H1 (cell line): ENCODE measurements around the gene NAALADL1. TPM values are rescaled to one million over a fixed set of nuclear protein-coding genes. Genes with fewer than 3 reads are reported as not detected.

Experiments
- CTCF ChIA-PET: fragments of 300-600 bp; sonication (Branson Sonifier 250); formaldehyde crosslinking; loops from one replicate; lab custom pipeline; 2021; ENCODE audit not compliant: partially characterized antibody; lab: Charles Lee
- POLR2A ChIA-PET: fragments of 300-600 bp; sonication (Branson Sonifier 250); formaldehyde crosslinking; loops from one replicate; lab custom pipeline; 2021; ENCODE audit warnings: inconsistent platforms; ENCODE audit not compliant: partially characterized antibody; lab: Charles Lee
- DNase-seq, 2 experiments: peaks; one replicate each; pipeline versions ENCODE4 v3.0.0 to v3.0.0-alpha.2; 2010 to 2022; ENCODE audit warnings: low spot score in 2 of 2, low read depth in 1 of 2, mixed read lengths in 1 of 2
- FAIRE-seq: peaks from 2 replicates; lab custom pipeline; 2011; peaks lifted over from hg19 to GRCh38; lab: Jason Lieb, UNC
- H2AFZ ChIP-seq: 2 replicates; pipeline ENCODE4 v1.8.1; 2012; ENCODE audit warnings: low read length, inconsistent platforms
- H2AK5ac ChIP-seq: 2 replicates; pipeline ENCODE4 v1.6.1; 2013; ENCODE audit warnings: low read depth, low read length
- H2BK120ac ChIP-seq: replicated peaks from 2 replicates; pipeline ENCODE3; 2013; ENCODE audit warnings: low read depth, low read length, inconsistent platforms
- H2BK12ac ChIP-seq: 2 replicates; pipeline ENCODE4 v1.6.1; 2013; ENCODE audit warnings: low read depth, low read length
- H2BK15ac ChIP-seq: 2 replicates; pipeline ENCODE4 v1.6.1; 2013; ENCODE audit warnings: low read length
- H2BK20ac ChIP-seq: 2 replicates; pipeline ENCODE4 v1.6.1; 2013; ENCODE audit warnings: low read length
- H2BK5ac ChIP-seq: 2 replicates; pipeline ENCODE4 v1.6.1; 2013; ENCODE audit warnings: low read depth, low read length
- H3K14ac ChIP-seq: 2 replicates; pipeline ENCODE4 v1.6.1; 2013; ENCODE audit warnings: inconsistent platforms; ENCODE audit not compliant: insufficient read length
- H3K18ac ChIP-seq: 2 replicates; pipeline ENCODE4 v1.6.1; 2013; ENCODE audit warnings: low read length; ENCODE audit errors: extremely low read depth
- H3K23ac ChIP-seq: 2 replicates; pipeline ENCODE4 v1.6.1; 2013; ENCODE audit warnings: inconsistent platforms; ENCODE audit not compliant: insufficient read length
- H3K23me2 ChIP-seq: 2 replicates; pipeline ENCODE4 v1.6.1; 2013; ENCODE audit warnings: low read depth, low read length
- H3K27ac ChIP-seq: 2 replicates; pipeline ENCODE4 v1.6.1; 2011; ENCODE audit warnings: low read depth, low read length, inconsistent platforms
- H3K27me3 ChIP-seq, 4 experiments: replicated peaks in 1 of 4; 1 replicate in 1 of 4; 2 replicates in 3 of 4; pipeline versions ENCODE4 v1.6.1 to v1.8.1; 2011 to 2013; ENCODE audit warnings: low read length in 3 of 4, mild to moderate bottlenecking in 3 of 4, inconsistent platforms in 2 of 4, mixed read lengths in 2 of 4, moderate library complexity in 1 of 4; ENCODE audit not compliant: control insufficient read depth in 3 of 4, insufficient read depth in 3 of 4; ENCODE audit errors: extremely low read depth in 1 of 4
- H3K36me3 ChIP-seq, 4 experiments: 2 replicates each; pipeline versions ENCODE4 v1.6.1 to v1.8.1; 2011 to 2013; ENCODE audit warnings: mild to moderate bottlenecking in 4 of 4, low read length in 3 of 4, moderate library complexity in 2 of 4, control low read depth in 1 of 4, inconsistent platforms in 1 of 4; ENCODE audit not compliant: insufficient read depth in 4 of 4, control insufficient read depth in 2 of 4
- H3K4ac ChIP-seq: replicated peaks from 2 replicates; pipeline ENCODE3; 2013; ENCODE audit warnings: low read length, low read depth, mixed read lengths, inconsistent platforms; ENCODE audit not compliant: insufficient read length
- H3K4me1 ChIP-seq, 4 experiments: replicated peaks in 1 of 4; 1 replicate in 1 of 4; 2 replicates in 3 of 4; pipeline versions ENCODE4 v1.6.1 to v1.8.1; 2011 to 2013; ENCODE audit warnings: low read length in 3 of 4, inconsistent platforms in 2 of 4, mixed read lengths in 1 of 4; ENCODE audit not compliant: insufficient read depth in 4 of 4, control insufficient read depth in 3 of 4
- H3K4me2 ChIP-seq, 2 experiments: 2 replicates each; pipeline versions ENCODE4 v1.6.1 to v1.8.1; 2011 to 2013; ENCODE audit warnings: low read depth in 2 of 2, low read length in 2 of 2, control low read depth in 1 of 2, inconsistent platforms in 1 of 2, mild to moderate bottlenecking in 1 of 2; ENCODE audit not compliant: insufficient read depth in 1 of 2
- H3K4me3 ChIP-seq, 4 experiments: fragments of 200-600, 300-600 bp in 1 of 4; sonication (generic), shearing (Covaris generic), sonication (Bioruptor Twin) in 1 of 4; 2 replicates each; pipeline versions ENCODE4 v1.5.1 to v1.8.1; 2011 to 2016; ENCODE audit warnings: low read length in 4 of 4, low read depth in 3 of 4, control low read depth in 2 of 4, inconsistent platforms in 2 of 4, mild to moderate bottlenecking in 2 of 4, mixed read lengths in 1 of 4, moderate library complexity in 1 of 4; ENCODE audit not compliant: insufficient read depth in 2 of 4; ENCODE audit errors: extremely low read depth in 1 of 4
- H3K56ac ChIP-seq: replicated peaks from 2 replicates; pipeline ENCODE3; 2013; ENCODE audit warnings: low read depth, mild to moderate bottlenecking, mixed read lengths, low read length, inconsistent platforms; ENCODE audit not compliant: insufficient read length
- H3K79me1 ChIP-seq: 2 replicates; pipeline ENCODE4 v1.6.1; 2013; ENCODE audit warnings: low read depth, low read length, control low read depth
- H3K79me2 ChIP-seq, 2 experiments: 2 replicates each; pipeline versions ENCODE4 v1.6.1 to v1.8.1; 2012 to 2013; ENCODE audit warnings: low read length in 2 of 2, mild to moderate bottlenecking in 2 of 2, inconsistent platforms in 1 of 2; ENCODE audit not compliant: insufficient read depth in 2 of 2, control insufficient read depth in 1 of 2
- H3K9ac ChIP-seq, 4 experiments: replicated peaks in 1 of 4; 1 replicate in 1 of 4; 2 replicates in 3 of 4; pipeline versions ENCODE4 v1.6.1 to v1.8.1; 2011 to 2013; ENCODE audit warnings: low read depth in 3 of 4, low read length in 3 of 4, control low read depth in 2 of 4, mild to moderate bottlenecking in 2 of 4, moderate library complexity in 2 of 4, inconsistent platforms in 1 of 4; ENCODE audit errors: extremely low read depth in 1 of 4
- H3K9me3 ChIP-seq, 2 experiments: 2 replicates each; pipeline versions ENCODE4 v1.6.1 to v1.8.1; 2012 to 2013; ENCODE audit warnings: mild to moderate bottlenecking in 2 of 2, moderate library complexity in 2 of 2, control low read depth in 1 of 2, inconsistent platforms in 1 of 2, low read depth in 1 of 2, low read length in 1 of 2, mixed read lengths in 1 of 2; ENCODE audit not compliant: insufficient read depth in 2 of 2
- H4K20me1 ChIP-seq, 2 experiments: replicated peaks in 1 of 2; 2 replicates each; pipeline versions ENCODE3 to v1.8.1; 2011 to 2013; ENCODE audit warnings: inconsistent platforms in 2 of 2, low read length in 2 of 2, mild to moderate bottlenecking in 1 of 2; ENCODE audit not compliant: insufficient read depth in 2 of 2, control insufficient read depth in 1 of 2
- H4K5ac ChIP-seq: 2 replicates; pipeline ENCODE4 v1.6.1; 2013; ENCODE audit warnings: low read length, low read depth, mixed read lengths, inconsistent platforms; ENCODE audit not compliant: insufficient read length
- H4K8ac ChIP-seq: 2 replicates; pipeline ENCODE4 v1.8.0; 2013; ENCODE audit warnings: mild to moderate bottlenecking, moderate library complexity, low read length, inconsistent platforms; ENCODE audit not compliant: insufficient read depth; ENCODE audit errors: extremely low read depth
- H4K91ac ChIP-seq: replicated peaks from 2 replicates; pipeline ENCODE3; 2013; ENCODE audit warnings: low read length, mixed read lengths, inconsistent platforms; ENCODE audit not compliant: insufficient read length
- HDAC2 ChIP-seq, 2 experiments: fragments of 300-600 bp in 1 of 2; sonication (generic) in 1 of 2; IDR thresholded peaks; 2 replicates each; pipeline ENCODE4 v1.6.1; 2011 to 2012; ENCODE audit warnings: low read depth in 2 of 2, low read length in 2 of 2, mild to moderate bottlenecking in 2 of 2, moderate library complexity in 2 of 2, borderline replicate concordance in 1 of 2, inconsistent platforms in 1 of 2
- KDM1A ChIP-seq: fragments of 200-600, 300-600 bp; sonication (generic); IDR thresholded peaks from 2 replicates; pipeline ENCODE4 v1.7.1; 2016; ENCODE audit warnings: mild to moderate bottlenecking, low read length, borderline replicate concordance
- RAD21 ChIP-seq, 2 experiments: IDR thresholded peaks in 1 of 2; conservative IDR thresholded peaks in 1 of 2; 2 replicates each; pipeline ENCODE4 v1.6.1; 2011; ENCODE audit warnings: low read depth in 2 of 2, low read length in 2 of 2, improper control_type of control experiment in 1 of 2, inconsistent platforms in 1 of 2, mild to moderate bottlenecking in 1 of 2, moderate library complexity in 1 of 2
- WGBS, 2 experiments: shearing (Covaris generic) in 1 of 2; methylation state at CpG; one replicate each; pipeline versions ENCODE4 v1.1.6 to v1.1.7; 2013 to 2015; ENCODE audit warnings: low lambda C conversion rate in 2 of 2, mixed read lengths in 2 of 2, inconsistent platforms in 1 of 2, low coverage in 1 of 2, missing lambda C conversion rate in 1 of 2; ENCODE audit not compliant: insufficient replicate concordance in 2 of 2, insufficient coverage in 1 of 2, insufficient read length in 1 of 2; ENCODE audit errors: extremely low coverage in 1 of 2, missing lambda C conversion rate in 1 of 2; 5-methylcytosine and 5-hydroxymethylcytosine counted together
- polyA plus RNA-seq, 7 experiments: library from polyadenylated mRNA; depleted of rRNA in 3 of 7; stranded (reverse) in 5 of 7; unstranded in 2 of 7; fragments of >200 nt in 5 of 7; fragments of 200-250 nt in 2 of 7; gene quantifications; 1 replicate in 5 of 7; 2 replicates in 1 of 7; 4 replicates in 1 of 7; pipeline versions ENCODE4 v1.2.1 to v1.2.3, GENCODE V29; 2011 to 2013; ENCODE audit warnings: missing spikeins in 2 of 7, mixed read lengths in 2 of 7
- total RNA-seq: library from RNA; stranded (reverse); fragmentation: NEBNext Ultra II Directional; extraction: Animal tissue kit (Norgen Biotek cat#: 25700); gene quantifications from 2 replicates; pipeline ENCODE4 v1.2.1, GENCODE V29; 2021

The NAALADL1 gene
- total and polyA plus RNA-seq, 2 of the 8 experiments (the other 6 are each of a cell fraction or from before 2014, with no cell fraction given), result 7.5 to 9.9 TPM

DNA sequence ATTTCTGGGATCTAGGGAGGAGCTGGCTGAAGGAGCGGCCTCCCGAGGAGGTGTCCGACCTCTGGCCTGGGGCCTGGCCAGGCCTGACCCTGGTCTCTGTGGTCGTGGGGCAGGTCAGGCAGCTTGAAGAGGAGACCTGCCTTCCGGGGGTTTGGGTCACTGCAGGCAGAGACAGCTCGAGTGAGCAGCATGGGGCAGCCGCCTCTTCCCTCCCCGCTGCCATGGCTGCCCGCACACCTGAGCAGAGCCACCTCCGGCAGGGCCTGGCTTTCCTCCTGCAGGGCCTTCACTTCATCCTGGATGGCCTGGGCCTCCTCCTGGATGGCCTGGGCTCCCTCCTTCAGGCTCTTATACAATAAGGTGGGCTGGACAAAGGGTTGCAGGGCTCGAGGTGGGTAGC, 8.0 kb upstream of the NAALADL1 start:
- Histone ChIP-seq H2AFZ (no peak overlapping the region), H3K4ac (peak overlapping the region; percentile 95), H3K56ac (no peak overlapping the region), H3K9me3 (no peaks in the 10 kb centered on the region), H2BK20ac (0 out of 2 replicates have a peak overlapping the region, but pooled peaks have one; percentile 48), H4K8ac (peak overlapping the region; percentile 81; the same call in 1 of the 2 replicates), H3K27me3 (no peaks in the 10 kb centered on the region), H2AK5ac (no peak overlapping the region; the same call in 1 of the 2 replicates), H3K23ac (no peak overlapping the region), H3K4me2 (peak overlapping the region; percentile 31 to 55; a peak in 3 of 4 replicates), H2BK5ac (peak overlapping the region; percentile 69; the same call in 1 of the 2 replicates), H3K18ac (peak overlapping the region; percentile 95), H3K4me3 (peak overlapping the region in 2 of 4 experiments; percentile 19 to 34; a peak in 5 of 8 replicates), H3K79me1 (no peaks in the 10 kb centered on the region), H3K79me2 (no peaks in the 10 kb centered on the region), H2BK120ac (peak overlapping the region; percentile 6), H4K20me1 (no peaks in the 10 kb centered on the region), H3K23me2 (no peaks in the 10 kb centered on the region), H2BK15ac (peak overlapping the region; percentile 12; the same call in 1 of the 2 replicates), H3K14ac (no peak overlapping the region), H3K36me3 (no peaks in the 10 kb centered on the region), H2BK12ac (peak overlapping the region; percentile 92; the same call in 1 of the 2 replicates)
- POLR2A ChIA-PET, result interaction anchor here (0.9 to 21.6 kb wide), 11 partner anchors 10 to 289 kb away, joined by 3 to 230 read pairs (median 4); partner anchors contain the start of genes ARL2, EHD1, FAU and MRPL49
- FAIRE-seq, result no peak
- 76% methylated on average over 7 of the region's 11 CpGs; no CpG with 5 or more reads in 1 of the 2 experiments for WGBS, 2 experiments
- TF ChIP-seq RAD21 (IDR thresholded peaks at IDR 0.05 in 1 of 2, conservative IDR thresholded peaks at IDR 0.05 in 1 of 2; ENCODE audit: low read depth in 2 of 2, low read length in 2 of 2) (no peak), KDM1A (no peak), HDAC2 (IDR thresholded peaks at IDR 0.05; ENCODE audit: borderline replicate concordance in 1 of 2, low read depth in 2 of 2, low read length in 2 of 2) (no peak)
- TF ChIP-seq, all 59 proteins: peak for 0
- Histone ChIP-seq H3K27ac (peak overlapping the region; percentile 52; the same call in 1 of the 2 replicates), H4K5ac (peak overlapping the region; percentile 34), H3K9ac (peak overlapping the region in 2 of 4 experiments; percentile 29 to 48; a peak in 3 of 7 replicates), H3K4me1 (peaks cover 5 to 23% (median 17%) of the 10 kb centered on the region in 4 experiments), H4K91ac (peak overlapping the region; percentile 79)
- CTCF ChIA-PET, result interaction anchor here (0.7 to 3.1 kb wide), 5 partner anchors 9 to 219 kb away, joined by 3 to 21 read pairs (median 6); no protein-coding TSS in a partner anchor
- no peak for DNase-seq
